IMR-90 (cell line): ENCODE results near the gene AMBRA1. TPM values are rescaled to one million over a fixed set of nuclear protein-coding genes. Genes with fewer than 3 reads are reported as not detected.

Source experiments
- ATAC-seq: fragments of 200-7000 bp; cut with Tn5 transposase; 2 replicates; pipeline ENCODE4 v1.9.1; 2020; ENCODE audit warnings: low read depth, mild to moderate bottlenecking, moderate library complexity
- BruUV-seq: library from RNA; stranded (reverse); fragments of 400-500 nt; replicated peaks from 2 replicates; lab custom pipeline; 2021; lab: Mats Ljungman, UMichigan
- CTCF ChIA-PET: fragments of 300-600 bp; formaldehyde crosslinking; extraction: SDS; loops from one replicate; lab custom pipeline; 2021; ENCODE audit warnings: antibody characterized with exemption; lab: Yijun Ruan, JAX
- POLR2A ChIA-PET: fragments of 300-600 bp; sonication (Branson Sonifier 250); formaldehyde crosslinking; loops from one replicate; lab custom pipeline; 2022; ENCODE audit warnings: antibody characterized with exemption; ENCODE audit not compliant: unreplicated experiment; lab: Charles Lee
- DNase-seq: peaks from one replicate; pipeline ENCODE4 v3.0.0; 2013
- H2AFZ ChIP-seq: replicated peaks from 2 replicates; pipeline ENCODE3; 2013; ENCODE audit warnings: low read length, mild to moderate bottlenecking; ENCODE audit not compliant: poor library complexity
- H2AK5ac ChIP-seq: 2 replicates; pipeline ENCODE4 v1.6.1; 2013; ENCODE audit warnings: low read depth, low read length, inconsistent platforms
- H2AK9ac ChIP-seq: replicated peaks from 2 replicates; pipeline ENCODE3; 2013; ENCODE audit warnings: mild to moderate bottlenecking, low read depth, low read length, moderate library complexity; ENCODE audit not compliant: poor library complexity
- H2BK120ac ChIP-seq: 2 replicates; pipeline ENCODE4 v1.6.1; 2013; ENCODE audit warnings: low read depth, low read length, inconsistent platforms
- H2BK15ac ChIP-seq: 3 replicates; pipeline ENCODE4 v1.6.1; 2013; ENCODE audit warnings: low read depth, low read length, inconsistent platforms
- H2BK20ac ChIP-seq: 2 replicates; pipeline ENCODE4 v1.6.1; 2013; ENCODE audit warnings: low read depth, mild to moderate bottlenecking, inconsistent platforms, low read length, moderate library complexity
- H2BK5ac ChIP-seq: 2 replicates; pipeline ENCODE4 v1.6.1; 2013; ENCODE audit warnings: mild to moderate bottlenecking, low read depth, low read length, inconsistent platforms; ENCODE audit not compliant: poor library complexity, severe bottlenecking
- H3K14ac ChIP-seq: replicated peaks from 2 replicates; pipeline ENCODE4 v1.6.1; 2013; ENCODE audit warnings: low read depth, low read length, inconsistent platforms
- H3K18ac ChIP-seq: 2 replicates; pipeline ENCODE4 v1.6.1; 2013; ENCODE audit warnings: low read depth, low read length, control low read depth
- H3K23ac ChIP-seq: 2 replicates; pipeline ENCODE4 v1.6.1; 2013; ENCODE audit warnings: low read depth, low read length, inconsistent platforms
- H3K27ac ChIP-seq: 2 replicates; pipeline ENCODE4 v1.5.1; 2013; ENCODE audit warnings: mild to moderate bottlenecking, control low read depth, low read length; ENCODE audit not compliant: insufficient read depth
- H3K27me3 ChIP-seq: 2 replicates; pipeline ENCODE4 v1.6.1; 2013; ENCODE audit warnings: low read length; ENCODE audit not compliant: control insufficient read depth, insufficient read depth
- H3K36me3 ChIP-seq: 2 replicates; pipeline ENCODE4 v1.6.1; 2013; ENCODE audit warnings: low read length, mixed read lengths; ENCODE audit not compliant: control insufficient read depth, insufficient read depth
- H3K4ac ChIP-seq: 2 replicates; pipeline ENCODE4 v1.6.1; 2013; ENCODE audit warnings: low read depth, low read length, inconsistent platforms
- H3K4me1 ChIP-seq: 2 replicates; pipeline ENCODE4 v1.6.1; 2013; ENCODE audit warnings: low read length, mixed read lengths; ENCODE audit not compliant: control insufficient read depth, insufficient read depth
- H3K4me2 ChIP-seq: 2 replicates; pipeline ENCODE4 v1.6.1; 2013; ENCODE audit warnings: low read depth, mild to moderate bottlenecking, control low read depth, low read length, moderate library complexity
- H3K4me3 ChIP-seq: 2 replicates; pipeline ENCODE4 v1.5.1; 2013; ENCODE audit warnings: low read depth, mild to moderate bottlenecking, control low read depth, low read length, moderate library complexity; ENCODE audit not compliant: insufficient read depth
- H3K56ac ChIP-seq: 2 replicates; pipeline ENCODE4 v1.6.1; 2013; ENCODE audit warnings: low read length, inconsistent platforms; ENCODE audit not compliant: insufficient read depth; ENCODE audit errors: extremely low read depth
- H3K79me1 ChIP-seq, 2 experiments: 2 replicates each; pipeline ENCODE4 v1.6.1; 2013; ENCODE audit warnings: low read length in 2 of 2, inconsistent platforms in 1 of 2, low read depth in 1 of 2
- H3K9ac ChIP-seq: 2 replicates; pipeline ENCODE4 v1.6.1; 2013; ENCODE audit warnings: low read depth, low read length, control low read depth
- H3K9me1 ChIP-seq: 2 replicates; pipeline ENCODE4 v1.6.1; 2013; ENCODE audit warnings: low read length, inconsistent platforms; ENCODE audit not compliant: insufficient read depth
- H3K9me3 ChIP-seq: 2 replicates; pipeline ENCODE4 v1.6.1; 2013; ENCODE audit warnings: low read length; ENCODE audit not compliant: control insufficient read depth, insufficient read depth
- H4K20me1 ChIP-seq: 2 replicates; pipeline ENCODE4 v1.6.1; 2013; ENCODE audit warnings: low read length, inconsistent platforms; ENCODE audit not compliant: insufficient read depth
- H4K5ac ChIP-seq: 2 replicates; pipeline ENCODE4 v1.6.1; 2013; ENCODE audit warnings: mild to moderate bottlenecking, low read depth, low read length, control low read depth
- H4K8ac ChIP-seq, 2 experiments: 2 replicates each; pipeline ENCODE4 v1.6.1; 2013; ENCODE audit warnings: low read depth in 2 of 2, low read length in 2 of 2, control low read depth in 1 of 2, inconsistent platforms in 1 of 2
- H4K91ac ChIP-seq: 2 replicates; pipeline ENCODE4 v1.6.1; 2013; ENCODE audit warnings: low read depth, low read length, inconsistent platforms; ENCODE audit not compliant: insufficient read depth
- CHD1 ChIP-seq: IDR thresholded peaks from 2 replicates; pipeline ENCODE4 v1.6.1; 2012; ENCODE audit warnings: low read depth, low read length, improper control_type of control experiment
- NFE2L2 ChIP-seq: fragments of 150-350 bp; IDR thresholded peaks from 2 replicates; pipeline ENCODE4 v1.6.1; 2016; ENCODE audit warnings: low read depth, mild to moderate bottlenecking, low read length
- POLR2A ChIP-seq: IDR thresholded peaks from 2 replicates; pipeline ENCODE4 v1.6.1; 2012; ENCODE audit warnings: mild to moderate bottlenecking, low read depth, low read length
- RCOR1 ChIP-seq: IDR thresholded peaks from 2 replicates; pipeline ENCODE4 v1.6.1; 2012; ENCODE audit warnings: mild to moderate bottlenecking, low read length, improper control_type of control experiment; ENCODE audit not compliant: insufficient replicate concordance
- SMC3 ChIP-seq: fragments of 150-350 bp; IDR thresholded peaks from 2 replicates; pipeline ENCODE4 v1.6.1; 2016; ENCODE audit warnings: low read depth, mild to moderate bottlenecking, antibody characterized with exemption, low read length, moderate library complexity
- whole genome bisulfite sequencing, 2 experiments: methylation state at CpG; one replicate each; pipeline versions ENCODE4 v1.1.5 to v1.1.7; 2013; ENCODE audit warnings: missing lambda C conversion rate in 2 of 2; ENCODE audit not compliant: insufficient read length in 1 of 2; ENCODE audit errors: extremely low coverage in 2 of 2; 5-methylcytosine and 5-hydroxymethylcytosine counted together
- dilution Hi-C: fragments of 300-500 bp; cut with HindIII; formaldehyde crosslinking; loops from one replicate; pipeline ENCODE4 v1.14.3; 2018; ENCODE audit warnings: low sequenced_read_pairs; ENCODE audit not compliant: unreplicated experiment
- in situ Hi-C: fragments of 300-500 bp; cut with MboI; formaldehyde crosslinking; loops from 3 replicates; pipeline ENCODE4 v1.14.3; 2019; ENCODE audit warnings: low sequenced_read_pairs, inconsistent platforms, mixed read lengths
- intact Hi-C: fragments of 100-400 bp; cut with micrococcal nuclease; formaldehyde crosslinking; loops from 2 replicates; pipeline ENCODE4 v1.10.0; 2022
- polyA plus RNA-seq, 3 experiments: library from polyadenylated mRNA; depleted of rRNA; stranded (reverse); fragments of >200 nt; gene quantifications; 2 replicates each; pipeline ENCODE4 v1.2.3, GENCODE V29; 2012; ENCODE audit warnings: low replicate concordance in 1 of 3
- total RNA-seq: library from RNA; depleted of rRNA; stranded (reverse); fragments of >200 nt; gene quantifications from 2 replicates; pipeline ENCODE4 v1.2.3, GENCODE V29; 2012

Gene AMBRA1
- total and polyA plus RNA-seq, 2 of the 4 experiments (the other 2 are of a cell fraction): 9.4 to 18.3 TPM

- intact Hi-C loops: no loop called here
- CTCF ChIA-PET: no interaction called here
- no peak for ATAC-seq
Measured at GRCh38 chr11:46485856-46486443, 107.9 kb downstream of the AMBRA1 start.

More at GRCh38 chr11:46485856-46486443, 107.9 kb downstream of the AMBRA1 start:
- POLR2A ChIA-PET: no interaction called here
- TF ChIP-seq RCOR1 (no peak), SMC3 (no peak), POLR2A (no peak), NFE2L2 (no peak), CHD1 (no peak)
- Histone ChIP-seq H3K27ac (no peak overlapping the region), H2BK120ac (no peak overlapping the region), H3K18ac (no peak overlapping the region), H3K4ac (no peak overlapping the region), H3K36me3 (peaks cover 4% of the 10 kb centered on the region), H3K56ac (no peak overlapping the region), H3K79me1 (peaks cover 9 to 28% of the 10 kb centered on the region in 2 experiments; a peak in 3 of 4 replicates), H2BK15ac (no peak overlapping the region), H3K4me3 (no peak overlapping the region), H2BK5ac (no peak overlapping the region), H4K91ac (no peak overlapping the region), H4K5ac (no peak overlapping the region), H3K4me1 (no peaks in the 10 kb centered on the region), H3K4me2 (no peak overlapping the region), H2AK9ac (no peak overlapping the region), H4K20me1 (peaks cover 14% of the 10 kb centered on the region; the same call in 1 of the 2 replicates), H2BK20ac (no peak overlapping the region), H3K14ac (no peak overlapping the region), H3K9me1 (no peaks in the 10 kb centered on the region), H3K9me3 (no peaks in the 10 kb centered on the region), H3K9ac (no peak overlapping the region), H4K8ac (no peak overlapping the region), H3K27me3 (no peaks in the 10 kb centered on the region), H3K23ac (no peak overlapping the region), H2AFZ (no peak overlapping the region), H2AK5ac (no peak overlapping the region)
- dilution Hi-C loops (no loop called here), in situ Hi-C loops (no loop called here)
- no CpG with 5 or more reads among the region's 4 CpGs for WGBS, 2 experiments
- DNase-seq: no peak
- BruUV-seq: no TSS peak
